ENCODE results near the gene ZSWIM8. TPM values are rescaled to one million over a fixed set of nuclear protein-coding genes. Genes with fewer than 3 reads are reported as not detected.

ZSWIM8 gene
- total and polyA plus RNA-seq, 2 donors (not counting 1 experiment from before 2014, with no cell fraction given): 110 to 147 TPM

DNA sequence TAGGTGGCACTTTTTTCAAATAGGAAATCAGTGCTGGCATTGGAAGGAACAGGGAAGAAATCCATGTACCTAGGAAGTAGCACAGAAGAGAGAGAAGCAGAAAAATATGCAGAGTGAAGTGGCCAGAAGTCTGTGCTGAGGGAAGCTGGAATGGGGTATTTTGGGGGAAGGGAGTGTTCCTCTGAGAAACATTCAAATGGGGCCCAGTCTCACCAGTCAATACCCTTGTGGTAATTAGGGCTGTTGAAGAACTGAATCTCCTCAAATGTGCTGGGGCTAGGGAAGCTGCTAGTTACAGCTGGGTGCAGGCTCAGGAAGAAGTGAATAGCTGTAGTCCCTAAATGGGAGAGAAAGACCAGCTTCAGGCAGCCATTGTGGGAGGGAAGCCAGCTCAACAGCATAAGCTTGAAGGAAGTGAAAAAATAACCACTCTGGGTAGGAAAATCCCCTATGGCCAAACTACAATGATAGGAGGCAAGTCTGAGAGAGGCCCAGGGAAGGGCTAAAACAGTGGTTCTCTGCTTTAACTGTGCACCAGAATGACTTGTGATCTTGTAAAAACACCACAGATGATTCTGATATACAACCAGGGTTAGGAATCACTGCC lies 18.4 kb downstream of the ZSWIM8 start:
- intact Hi-C loops (cut with micrococcal nuclease): no loop called here
- Histone ChIP-seq H3K79me2 (ENCODE audit: control insufficient read depth, insufficient read depth, low read length) (peaks cover 38% of the 10 kb centered on the region), H3K27me3 (replicated peaks in 1 of 4; ENCODE audit: control extremely low read depth in 1 of 4, control insufficient read depth in 3 of 4, insufficient read depth in 4 of 4, low read length in 3 of 4) (no peaks in the 10 kb centered on the region), H3K4me1 (ENCODE audit: control insufficient read depth in 2 of 2, insufficient read depth in 2 of 2, low read length in 2 of 2) (peaks cover 8 to 19% of the 10 kb centered on the region in 2 donors), H4K20me1 (ENCODE audit: control insufficient read depth, insufficient read depth, low read length, poor library complexity, severe bottlenecking) (peaks cover 42% of the 10 kb centered on the region), H3K9me3 (ENCODE audit: control extremely low read depth in 1 of 3, control insufficient read depth in 2 of 3, insufficient read depth in 1 of 3, low read length in 2 of 3) (no peaks in the 10 kb centered on the region), H2AFZ (ENCODE audit: insufficient read depth, low read depth, low read length, poor library complexity, severe bottlenecking) (no peak overlapping the region), H3K9ac (ENCODE audit: low read length) (no peak overlapping the region), H3K36me3 (replicated peaks in 1 of 2; ENCODE audit: control extremely low read depth in 1 of 2, control insufficient read depth in 1 of 2, extremely low read depth in 1 of 2, insufficient read depth in 2 of 2, low read length in 1 of 2) (peaks cover 2 to 78% of the 10 kb centered on the region in 2 experiments), H3K27ac (ENCODE audit: low read length in 2 of 2) (peak overlapping the region; percentile 6 to 68), H3K4me3 (ENCODE audit: control extremely low read depth in 1 of 5, extremely low read depth in 1 of 5, insufficient read depth in 1 of 5, low read depth in 2 of 5, low read length in 4 of 5) (no peak overlapping the region), H3K4me2 (replicated peaks; ENCODE audit: low read depth, low read length, poor library complexity, severe bottlenecking) (peak overlapping the region; percentile 27)
- Mint-ChIP-seq H3K4me3 (no peak overlapping the region), H3K27ac (peak overlapping the region; percentile 84), H3K9me3 (ENCODE audit: insufficient read depth) (no peaks in the 10 kb centered on the region), H3K27me3 (no peaks in the 10 kb centered on the region), H3K4me1 (peaks cover 25% of the 10 kb centered on the region)
- ChIA-PET POLR2A (interaction anchor here (1.3 kb wide), 1 partner anchor 20 kb away, joined by 6 read pairs; no protein-coding TSS in a partner anchor), CTCF (no interaction called here)
- DNase-seq (peak; percentile 43), ATAC-seq (ENCODE audit: low read depth) (peak; percentile 63)
- TF ChIP-seq EZH2 (IDR thresholded peaks at IDR 0.05; ENCODE audit: borderline replicate concordance, insufficient read depth, low read depth, low read length, poor library complexity, severe bottlenecking): no peak
- TF ChIP-seq, protein P1, sequence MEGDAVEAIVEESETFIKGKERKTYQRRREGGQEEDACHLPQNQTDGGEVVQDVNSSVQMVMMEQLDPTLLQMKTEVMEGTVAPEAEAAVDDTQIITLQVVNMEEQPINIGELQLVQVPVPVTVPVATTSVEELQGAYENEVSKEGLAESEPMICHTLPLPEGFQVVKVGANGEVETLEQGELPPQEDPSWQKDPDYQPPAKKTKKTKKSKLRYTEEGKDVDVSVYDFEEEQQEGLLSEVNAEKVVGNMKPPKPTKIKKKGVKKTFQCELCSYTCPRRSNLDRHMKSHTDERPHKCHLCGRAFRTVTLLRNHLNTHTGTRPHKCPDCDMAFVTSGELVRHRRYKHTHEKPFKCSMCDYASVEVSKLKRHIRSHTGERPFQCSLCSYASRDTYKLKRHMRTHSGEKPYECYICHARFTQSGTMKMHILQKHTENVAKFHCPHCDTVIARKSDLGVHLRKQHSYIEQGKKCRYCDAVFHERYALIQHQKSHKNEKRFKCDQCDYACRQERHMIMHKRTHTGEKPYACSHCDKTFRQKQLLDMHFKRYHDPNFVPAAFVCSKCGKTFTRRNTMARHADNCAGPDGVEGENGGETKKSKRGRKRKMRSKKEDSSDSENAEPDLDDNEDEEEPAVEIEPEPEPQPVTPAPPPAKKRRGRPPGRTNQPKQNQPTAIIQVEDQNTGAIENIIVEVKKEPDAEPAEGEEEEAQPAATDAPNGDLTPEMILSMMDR (IDR thresholded peaks at IDR 0.05): no peak

DNA sequence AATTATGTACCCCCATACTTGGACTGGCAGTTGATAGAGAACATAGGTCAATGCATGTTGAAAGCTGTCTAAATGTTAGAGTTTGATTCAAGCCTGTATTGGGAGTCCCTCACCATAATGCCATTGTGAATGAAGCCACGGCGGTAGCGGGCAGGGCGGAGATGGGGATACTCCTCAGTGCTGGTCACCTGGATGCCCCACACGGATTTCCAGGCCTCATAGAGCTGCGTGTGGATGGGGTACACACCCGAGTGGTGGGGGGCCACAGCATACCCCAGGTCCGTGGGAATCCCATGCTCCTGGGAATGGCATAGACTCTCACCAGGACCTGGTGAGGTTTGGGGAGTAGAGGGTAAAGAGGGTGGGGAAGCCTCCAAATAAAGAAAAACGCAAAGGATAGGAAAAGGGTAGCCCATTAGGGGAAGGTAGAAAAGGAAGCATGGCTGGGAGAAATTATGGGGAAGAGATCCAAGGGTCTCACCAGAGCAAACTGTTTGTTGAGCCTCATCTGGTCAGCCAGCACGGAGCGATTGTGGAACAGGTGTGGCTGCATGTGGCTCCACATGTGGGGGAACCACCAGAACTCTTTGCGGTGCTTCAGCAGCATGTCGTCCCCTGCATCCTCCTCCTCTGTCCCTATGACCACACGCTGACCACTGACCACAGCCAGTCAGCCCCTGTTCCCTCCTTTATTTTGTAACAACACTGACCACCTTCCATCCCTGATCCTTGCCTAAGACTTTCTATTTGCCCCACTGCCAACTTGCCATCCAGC lies 21.0 kb downstream of the ZSWIM8 start:
- WGBS (ENCODE audit: insufficient coverage): 98% methylated on average over 14 of the region's 14 CpGs
- intact Hi-C loops (cut with micrococcal nuclease): no loop called here
- Histone ChIP-seq H4K20me1 (ENCODE audit: control insufficient read depth, insufficient read depth, low read length, poor library complexity, severe bottlenecking) (peaks cover 46% of the 10 kb centered on the region), H2AFZ (ENCODE audit: insufficient read depth, low read depth, low read length, poor library complexity, severe bottlenecking) (no peak overlapping the region), H3K27ac (ENCODE audit: low read length in 2 of 2) (no peak overlapping the region), H3K4me3 (ENCODE audit: control extremely low read depth in 1 of 5, extremely low read depth in 1 of 5, insufficient read depth in 1 of 5, low read depth in 2 of 5, low read length in 4 of 5) (no peak overlapping the region), H3K36me3 (replicated peaks in 1 of 2; ENCODE audit: control extremely low read depth in 1 of 2, control insufficient read depth in 1 of 2, extremely low read depth in 1 of 2, insufficient read depth in 2 of 2, low read length in 1 of 2) (peaks cover 2 to 67% of the 10 kb centered on the region in 2 experiments), H3K9me3 (ENCODE audit: control extremely low read depth in 1 of 3, control insufficient read depth in 2 of 3, insufficient read depth in 1 of 3, low read length in 2 of 3) (no peaks in the 10 kb centered on the region), H3K4me2 (replicated peaks; ENCODE audit: low read depth, low read length, poor library complexity, severe bottlenecking) (no peak overlapping the region), H3K79me2 (ENCODE audit: control insufficient read depth, insufficient read depth, low read length) (peaks cover 53% of the 10 kb centered on the region), H3K4me1 (ENCODE audit: control insufficient read depth in 2 of 2, insufficient read depth in 2 of 2, low read length in 2 of 2) (peaks cover 12 to 34% of the 10 kb centered on the region in 2 donors), H3K27me3 (replicated peaks in 1 of 4; ENCODE audit: control extremely low read depth in 1 of 4, control insufficient read depth in 3 of 4, insufficient read depth in 4 of 4, low read length in 3 of 4) (no peaks in the 10 kb centered on the region), H3K9ac (ENCODE audit: low read length) (no peak overlapping the region)
- Mint-ChIP-seq H3K27me3 (no peaks in the 10 kb centered on the region), H3K4me1 (peaks cover 39% of the 10 kb centered on the region), H3K9me3 (ENCODE audit: insufficient read depth) (no peaks in the 10 kb centered on the region), H3K4me3 (no peak overlapping the region), H3K27ac (peak overlapping the region; percentile 27)
- no peak for DNase-seq
- POLR2A ChIA-PET: interaction anchor here (0.9 kb wide), 1 partner anchor 34 kb away, joined by 5 read pairs; a partner anchor contains a TSS
- no peak for TF ChIP-seq EZH2 (IDR thresholded peaks at IDR 0.05; ENCODE audit: borderline replicate concordance, insufficient read depth, low read depth, low read length, poor library complexity, severe bottlenecking)
- TF ChIP-seq, protein P1 (IDR thresholded peaks at IDR 0.05): no peak
- no peak for ATAC-seq (ENCODE audit: low read depth)
- CTCF ChIA-PET: no interaction called here

All from B cell (primary cell).